Bone marrow (tissue), 2 donors: ENCODE data around the gene ZNF329.
A peak's percentile ranks its signal among the peaks of the same experiment; 100 is the strongest.
"Not testable (repeated sequence)": the region's sequence is repeated elsewhere in the genome, so short reads cannot be mapped to it uniquely, and the experiment has no call there.

ENCODE experiments used
- DNase-seq, 2 donors: peaks; one replicate each; lab custom pipeline; 2025; lab: John Stamatoyannopoulos, UW

The ZNF329 gene

GRCh38 chr19:58150328-58150921 is at the start of gene ZNF329:
Gene ZNF329, minus strand, starts transcription at chr19:58150789. Its CDS starts 21,286 bp downstream, at chr19:58129503.
- peak; percentile 75 to 77 for DNase-seq

DNA sequence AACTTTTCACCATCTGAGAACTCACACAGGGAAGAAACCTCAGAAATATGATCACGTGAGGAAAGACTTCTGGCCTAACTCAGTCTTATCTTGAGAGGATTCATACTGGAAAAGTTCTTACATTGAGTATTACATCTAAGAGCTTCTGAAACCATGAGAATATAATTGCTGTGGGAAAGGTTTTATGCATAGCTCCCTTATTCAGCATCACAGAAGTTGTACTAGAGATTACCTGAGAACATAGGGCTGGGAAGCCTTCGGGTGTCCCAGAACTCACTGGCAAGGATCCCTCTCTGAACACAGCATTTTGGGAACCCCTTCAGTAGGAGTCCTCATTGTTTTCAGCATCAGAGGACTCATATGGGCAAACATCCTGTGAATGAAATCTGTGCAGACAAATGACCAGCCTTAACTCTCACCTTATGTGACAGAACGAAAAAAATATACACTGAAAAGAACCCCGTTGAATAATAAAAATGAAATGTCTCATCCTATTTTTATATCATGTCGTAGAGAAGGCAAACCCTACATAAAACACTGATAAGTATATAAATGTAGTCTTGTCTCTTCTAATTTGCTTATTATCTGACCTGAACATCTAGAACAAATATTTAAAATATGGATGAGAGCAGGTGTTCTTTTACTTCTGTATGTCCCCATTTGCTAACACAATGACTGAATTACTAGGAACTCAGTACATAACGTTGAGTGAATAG is 46.5 kb upstream of the ZNF329 start:
- no peak for DNase-seq

GRCh38 chr19:58183817-58184215 is 33.2 kb upstream of the ZNF329 start:
- no peak for DNase-seq

DNA sequence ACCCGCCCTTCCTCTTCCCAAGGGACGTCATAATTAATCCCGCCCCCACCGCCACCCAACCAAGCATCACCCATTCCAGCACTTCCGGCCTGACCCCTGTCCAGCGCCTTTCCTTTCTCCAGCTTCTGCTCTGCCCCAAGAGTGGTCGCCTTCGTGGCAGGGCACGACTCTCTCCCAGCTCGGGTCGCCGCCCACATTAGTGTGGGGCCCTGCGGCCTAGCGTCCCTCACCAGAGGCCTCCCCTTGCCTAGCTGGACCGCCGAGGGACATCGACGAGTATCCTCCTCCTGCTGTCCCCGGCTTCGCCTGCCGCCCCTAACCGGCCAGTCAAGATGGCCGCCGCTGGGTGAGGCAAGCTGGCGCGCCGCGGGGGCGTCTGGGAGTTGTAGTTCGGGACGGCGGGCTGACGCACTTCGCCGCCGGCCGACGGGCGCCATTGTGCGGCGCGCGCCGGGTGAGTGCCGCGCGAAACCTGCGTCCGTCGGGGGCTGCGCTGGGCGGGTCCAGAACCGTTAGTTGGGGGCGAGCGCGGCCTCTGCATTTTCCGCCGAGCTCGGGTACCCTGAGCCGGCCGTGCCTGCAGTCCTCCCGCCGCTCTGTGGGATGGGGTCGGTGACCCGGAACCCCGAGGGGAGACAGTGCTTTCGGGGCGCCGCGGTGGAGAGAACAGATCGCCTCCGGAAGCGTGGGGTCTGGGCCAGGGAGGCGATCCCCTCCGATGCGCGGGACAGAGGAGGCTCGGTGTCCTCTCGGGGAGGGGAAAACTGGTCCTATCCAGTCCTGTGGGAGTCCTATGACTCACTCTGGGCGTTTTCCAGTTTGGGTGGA is 32.6 kb upstream of the ZNF329 start, which contains the start of gene ZNF274:
ZNF274 (plus strand) TSS at position 73 of the 828 bp plus-strand sequence. CDS start 905 bp downstream, outside the sequence.
- DNase-seq, result peak; percentile 84 to 99

GRCh38 chr19:58182577-58182988 is 32.0 kb upstream of the ZNF329 start:
- DNase-seq, result peak in 1 of 2 donors; percentile 71

- DNase-seq, result peak; percentile 2 to 12
Measured at GRCh38 chr19:58181902-58182576, 31.4 kb upstream of the ZNF329 start.

- no peak for DNase-seq
Measured at GRCh38 chr19:58170860-58171259, 20.3 kb upstream of the ZNF329 start.

GRCh38 chr19:58166708-58167280 is 16.2 kb upstream of the ZNF329 start:
- no peak for DNase-seq

GRCh38 chr19:58166268-58166667 is 15.7 kb upstream of the ZNF329 start:
- no peak for DNase-seq

DNA sequence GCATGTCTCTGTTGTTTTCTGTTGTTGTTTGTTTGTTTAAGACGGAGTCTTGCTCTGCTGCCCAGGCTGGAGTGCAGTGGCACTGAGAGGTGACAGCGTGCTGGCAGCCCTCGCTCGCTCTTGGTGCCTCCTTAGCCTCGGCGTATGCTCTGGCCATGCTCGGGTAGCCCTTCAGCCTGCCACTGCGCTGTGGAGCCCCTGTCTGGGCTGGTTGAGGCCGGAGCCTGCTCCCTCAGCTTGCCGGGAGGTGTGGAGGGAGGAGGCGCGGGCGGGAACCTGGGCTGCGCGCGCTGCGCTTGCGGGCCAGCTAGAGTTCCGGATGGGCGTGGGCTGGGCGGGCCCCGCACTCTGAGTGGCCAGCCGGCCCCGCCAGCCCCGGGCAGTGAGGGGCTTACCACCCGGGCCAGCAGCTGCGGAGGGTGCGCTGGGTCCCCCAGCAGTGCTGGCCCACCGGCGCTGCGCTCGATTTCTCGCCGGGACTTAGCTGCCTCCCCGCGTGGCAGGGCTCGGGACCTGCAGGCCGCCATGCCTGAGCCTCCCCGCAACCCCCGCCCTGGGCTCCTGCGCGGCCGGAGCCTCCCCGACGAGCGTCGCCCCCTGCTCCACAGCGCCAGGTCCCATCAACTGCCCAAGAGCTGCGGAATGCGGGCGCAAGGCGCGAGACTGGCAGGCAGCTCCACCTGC is 6.6 kb upstream of the ZNF329 start:
- DNase-seq, result no peak

GRCh38 chr19:58154679-58155648 is 4.4 kb upstream of the ZNF329 start:
- peak; percentile 76 to 81 for DNase-seq

DNA sequence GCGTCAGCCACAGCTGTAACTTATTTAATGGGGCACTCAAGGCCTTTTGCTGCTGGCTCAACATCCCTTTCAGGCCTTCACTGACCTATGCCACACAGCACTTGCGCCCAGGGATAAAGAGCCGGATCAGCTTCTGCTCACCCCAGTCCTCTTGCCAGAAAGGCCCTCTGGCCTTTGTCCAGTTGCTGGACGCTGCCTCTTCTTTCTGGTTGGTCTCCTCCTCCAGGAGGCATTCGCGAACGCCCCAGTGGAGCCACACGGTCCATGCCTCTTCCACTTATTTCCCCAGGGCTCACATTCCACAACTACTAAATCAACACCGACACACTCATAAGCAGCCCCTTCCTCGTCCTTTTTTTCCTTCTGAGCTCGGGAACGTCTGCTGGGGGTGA is 3.7 kb upstream of the ZNF329 start:
- DNase-seq, result peak in 1 of 2 donors; percentile 20

- no peak for DNase-seq
Measured at GRCh38 chr19:58153386-58153785, 2.8 kb upstream of the ZNF329 start.

- not testable (repeated sequence) for DNase-seq
Measured at GRCh38 chr19:58147475-58147874, 3.1 kb downstream of the ZNF329 start.

DNA sequence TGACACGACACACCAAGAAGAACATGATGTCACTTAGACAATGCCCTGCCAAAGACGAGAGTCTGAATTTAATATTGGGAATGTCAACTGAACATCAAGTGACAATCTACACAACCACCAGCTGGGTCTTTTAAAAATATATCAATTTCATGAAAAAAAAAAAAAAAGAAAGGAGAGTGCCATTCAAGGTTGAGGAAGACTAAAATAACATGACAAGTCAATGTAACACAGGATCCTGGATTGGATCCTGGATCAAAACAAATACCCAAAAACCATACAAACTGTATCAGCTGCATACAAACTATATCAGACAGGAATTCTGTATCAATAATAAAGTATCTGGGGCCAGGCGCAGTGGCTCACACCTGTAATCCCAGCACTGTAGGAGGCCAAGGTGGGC is 4.7 kb downstream of the ZNF329 start:
- no peak for DNase-seq

GRCh38 chr19:58134244-58134643 is 16.3 kb downstream of the ZNF329 start:
- DNase-seq, result no peak

- DNase-seq, result no peak
Measured at GRCh38 chr19:58129284-58129683, 21.3 kb downstream of the ZNF329 start.

- DNase-seq, result no peak
Measured at GRCh38 chr19:58128041-58128685, 22.4 kb downstream of the ZNF329 start.

DNA sequence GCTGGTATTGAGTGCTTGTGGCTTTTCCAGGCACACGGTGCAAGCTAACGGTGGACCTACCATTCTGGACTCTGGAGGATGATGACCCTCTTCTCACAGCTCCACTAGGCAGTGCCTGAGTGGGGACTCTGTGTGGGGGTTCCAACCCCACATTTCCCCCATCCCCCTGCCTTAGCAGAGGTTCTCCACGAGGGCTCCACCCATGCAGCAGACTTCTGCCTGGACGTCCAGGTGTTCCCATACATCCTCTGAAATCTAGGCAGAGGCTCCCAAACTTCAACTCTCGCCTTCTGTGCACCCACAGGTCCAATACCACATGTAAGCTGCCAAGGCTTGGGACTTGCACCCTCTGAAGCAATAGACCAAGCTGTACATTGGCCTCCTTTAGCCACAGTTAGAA is 27.2 kb downstream of the ZNF329 start:
- no peak for DNase-seq
